GM21717 (cell line): ENCODE measurements around the gene BPIFA1.

Source experiments
- ATAC-seq: cut with Tn5 transposase; IDR thresholded peaks from one replicate; pipeline ENCODE4 v1.9.1; 2021; ENCODE audit warnings: mild to moderate bottlenecking, moderate library complexity; ENCODE audit not compliant: unreplicated experiment

The BPIFA1 gene

DNA sequence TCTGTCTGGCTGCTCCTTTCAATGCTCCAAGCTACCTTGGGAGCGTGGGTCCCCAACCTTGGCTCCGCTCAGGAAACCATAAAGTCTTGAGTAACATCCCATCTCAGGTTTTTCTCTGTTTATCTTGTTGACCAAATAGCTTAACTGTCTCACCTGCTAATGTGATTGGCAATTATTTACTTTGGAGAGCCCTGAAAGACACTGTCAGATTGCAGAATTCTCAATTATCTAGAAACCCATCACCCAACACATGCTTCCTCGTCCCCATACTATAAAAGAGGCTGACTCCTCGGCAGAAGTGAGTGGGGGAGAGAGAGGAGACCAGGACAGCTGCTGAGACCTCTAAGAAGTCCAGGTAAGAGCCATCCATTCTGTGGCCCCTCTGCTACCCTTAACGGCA lies at the start of gene BPIFA1:
TSS of gene BPIFA1 (plus strand) at position 301 of the 400 bp plus-strand sequence. CDS start 1,716 bp downstream, outside the sequence.
- no peak for ATAC-seq

GRCh38 chr20:33187491-33187890 lies 48.3 kb upstream of the BPIFA1 start:
- ATAC-seq = no peak

DNA sequence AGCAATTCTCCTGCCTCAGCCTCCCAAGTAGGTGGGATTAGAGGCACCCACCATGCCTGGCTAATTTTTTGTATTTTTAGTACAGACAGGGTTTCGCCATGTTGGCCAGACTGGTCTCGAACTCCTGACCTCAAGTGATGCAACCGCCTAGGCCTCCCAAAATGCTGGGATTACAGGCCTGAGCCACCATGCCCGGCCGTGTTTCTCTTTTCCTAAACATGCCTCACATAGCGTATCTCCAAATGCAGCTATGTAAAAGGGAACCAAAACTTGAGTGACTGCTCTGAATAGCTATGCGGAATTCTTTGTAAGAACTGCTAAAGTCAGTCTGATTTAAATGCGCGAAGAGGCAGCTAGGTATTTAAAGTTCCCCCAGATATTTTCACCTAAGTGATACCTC lies 47.4 kb upstream of the BPIFA1 start:
- no peak for ATAC-seq

GRCh38 chr20:33191484-33191883 lies 44.3 kb upstream of the BPIFA1 start:
- ATAC-seq = no peak

GRCh38 chr20:33191955-33192354 lies 43.8 kb upstream of the BPIFA1 start:
- ATAC-seq = no peak

DNA sequence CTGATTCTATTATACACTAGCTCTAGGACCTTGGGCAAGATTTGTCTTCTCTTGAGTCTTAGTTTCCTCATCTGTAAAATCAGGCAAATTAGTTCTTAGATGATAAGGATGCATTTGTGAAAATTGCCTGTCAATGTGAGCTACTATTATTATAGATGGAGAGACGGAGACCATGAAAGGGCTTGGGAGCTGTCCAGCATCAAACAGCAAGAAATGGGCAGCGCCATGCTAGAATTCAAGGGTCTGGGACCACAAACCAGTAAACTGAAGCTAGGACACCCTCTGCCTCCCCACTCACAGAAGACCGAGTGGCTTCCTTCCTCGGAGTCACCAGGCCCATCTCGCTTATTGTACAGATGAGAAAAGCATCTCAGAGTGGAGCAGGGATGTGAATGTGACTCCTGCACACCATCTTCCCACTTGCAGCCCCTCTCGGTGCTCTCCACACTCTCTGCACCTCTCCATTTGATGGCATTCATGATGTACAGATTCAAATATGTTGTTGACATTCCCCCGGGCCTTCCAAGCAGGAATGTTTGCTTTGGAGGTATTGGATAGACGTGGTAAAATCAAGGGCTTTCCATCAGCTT lies 42.8 kb upstream of the BPIFA1 start:
- no peak for ATAC-seq

DNA sequence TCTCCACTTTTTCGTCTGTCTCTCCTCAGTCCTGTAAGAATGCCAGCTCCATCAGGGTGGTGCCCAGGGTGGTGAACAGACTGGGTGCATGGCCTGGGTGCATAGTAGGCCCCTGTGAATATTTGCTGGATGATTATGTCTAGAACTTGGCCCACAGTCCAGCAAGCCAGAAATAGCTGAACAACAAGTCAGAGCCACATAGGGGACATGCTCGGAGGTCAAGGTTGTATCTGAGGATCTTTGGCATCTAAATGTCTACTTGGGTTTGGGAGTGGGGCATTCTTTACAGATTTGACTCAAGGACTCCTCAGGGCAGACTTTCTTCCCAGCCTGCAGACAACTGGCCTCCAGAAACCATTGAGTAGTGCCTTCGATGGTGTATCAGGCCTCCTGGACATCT lies 36.8 kb upstream of the BPIFA1 start:
- ATAC-seq = no peak

GRCh38 chr20:33202451-33202850 lies 33.3 kb upstream of the BPIFA1 start:
- ATAC-seq = no peak

- ATAC-seq = no peak
Observed at GRCh38 chr20:33203444-33203843, 32.4 kb upstream of the BPIFA1 start.

DNA sequence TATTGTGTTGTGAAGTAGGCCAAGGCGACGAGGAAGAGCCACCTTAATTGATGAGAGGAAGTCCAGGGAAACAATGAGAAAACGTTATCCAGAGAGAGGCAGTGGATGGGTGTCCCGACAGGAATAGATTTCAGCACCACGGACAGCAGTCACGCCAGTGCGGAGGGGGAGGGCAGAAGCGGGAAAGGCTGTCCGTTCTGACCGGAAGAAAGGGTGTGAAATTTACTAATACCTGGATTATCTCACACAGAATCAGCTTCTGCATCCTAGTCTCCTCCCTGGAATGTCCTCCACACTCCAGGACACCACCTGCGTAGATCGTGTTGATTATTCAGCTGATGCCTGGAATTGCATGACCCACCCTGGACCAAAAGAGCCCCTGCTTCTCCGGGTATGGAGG lies 26.0 kb upstream of the BPIFA1 start:
- no peak for ATAC-seq

DNA sequence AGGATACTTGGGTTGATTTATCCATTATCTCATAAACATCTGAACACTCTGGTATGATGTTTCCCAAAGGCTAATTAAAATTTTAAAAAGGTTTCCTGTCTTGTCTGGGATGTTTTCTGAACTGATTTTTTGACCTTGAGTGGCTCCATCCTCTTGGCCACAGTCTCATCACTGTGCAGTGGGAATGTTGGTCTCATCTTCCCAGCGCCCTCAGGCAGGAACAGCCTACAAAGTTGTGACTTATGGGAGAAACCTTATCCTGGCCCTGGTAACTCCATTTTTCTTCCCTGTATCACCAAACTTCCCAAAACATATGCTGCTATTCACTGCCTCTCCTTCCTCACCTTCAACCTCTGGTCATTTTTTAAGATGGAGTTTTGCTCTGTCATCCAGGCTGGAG lies 25.4 kb upstream of the BPIFA1 start:
- ATAC-seq = no peak

- ATAC-seq = no peak
Observed at GRCh38 chr20:33211817-33212424, 23.9 kb upstream of the BPIFA1 start.

- no peak for ATAC-seq
Observed at GRCh38 chr20:33217052-33217451, 18.7 kb upstream of the BPIFA1 start, which contains the start of gene BPIFA3. TSS of gene BPIFA3 (plus strand) at chr20:33217352. CDS start at chr20:33217537, 185 bp downstream.

DNA sequence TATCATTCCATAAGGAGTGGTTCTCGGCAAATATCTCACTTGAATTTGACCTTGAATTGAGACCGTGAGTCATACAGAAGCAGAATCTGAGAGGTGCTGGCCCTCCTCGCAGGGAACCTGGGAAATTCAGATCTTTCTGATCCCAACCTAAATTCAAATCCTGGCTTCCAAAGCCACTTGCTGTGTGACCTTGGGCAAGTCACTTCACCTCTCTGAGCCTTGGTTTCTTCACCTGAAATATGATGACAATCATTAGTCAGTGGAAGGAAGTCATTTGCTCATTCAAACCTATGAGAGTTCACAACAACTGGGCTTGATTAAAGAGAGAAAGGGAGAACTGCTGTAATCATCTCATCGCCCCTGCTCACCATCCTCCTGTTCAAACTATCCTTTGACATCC lies 11.4 kb upstream of the BPIFA1 start:
- ATAC-seq = no peak

GRCh38 chr20:33229843-33230242 lies 6.0 kb upstream of the BPIFA1 start:
- ATAC-seq = no peak

DNA sequence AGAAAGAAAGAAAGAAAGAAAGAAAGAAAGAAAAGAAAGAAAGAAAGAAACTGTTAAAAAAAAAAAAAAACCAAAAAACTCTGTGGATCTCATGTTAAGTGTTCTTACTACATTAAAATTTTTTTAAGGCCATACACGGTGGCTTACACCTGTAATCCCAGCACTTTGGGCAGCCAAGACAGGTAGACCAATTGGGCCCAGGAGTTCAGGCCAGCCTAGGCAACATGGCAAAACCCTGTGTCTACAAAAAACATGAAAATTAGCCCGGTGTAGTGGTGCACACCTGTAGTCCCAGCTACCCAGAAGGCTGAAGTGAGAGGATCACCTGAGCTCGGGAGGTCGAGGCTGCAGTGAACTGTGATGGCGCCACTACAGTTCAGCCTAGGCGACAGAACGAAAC lies 4.6 kb upstream of the BPIFA1 start:
- ATAC-seq = no peak

DNA sequence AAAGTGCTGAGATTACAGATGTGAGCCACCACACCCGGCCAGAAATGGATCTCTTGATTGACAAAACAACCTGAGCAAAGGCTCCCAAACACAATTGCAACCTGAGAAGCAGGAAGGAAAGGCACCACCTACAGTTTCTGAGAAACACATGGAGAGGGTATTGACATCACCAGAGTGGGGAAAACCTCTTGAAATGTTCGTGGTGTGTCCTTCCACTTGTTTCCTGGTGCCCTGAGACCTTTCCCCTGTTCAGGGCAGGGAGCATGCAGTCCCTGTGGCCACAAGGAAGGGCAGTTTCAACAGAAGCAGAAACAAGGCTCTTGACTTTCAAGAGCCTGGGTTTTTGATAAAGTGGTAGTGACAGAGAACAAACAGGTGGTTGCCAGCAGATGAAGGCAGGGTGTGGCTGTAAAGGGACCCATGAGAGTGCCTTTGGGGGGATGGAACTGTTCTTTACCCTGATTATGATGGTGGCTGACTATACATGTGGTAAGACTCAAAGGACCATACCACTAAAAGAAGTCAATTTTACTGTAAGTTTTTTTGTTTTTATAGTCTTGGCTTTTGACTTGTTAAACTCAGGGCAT lies 3.2 kb upstream of the BPIFA1 start:
- no peak for ATAC-seq

GRCh38 chr20:33233129-33233774 lies 2.5 kb upstream of the BPIFA1 start:
- no peak for ATAC-seq

DNA sequence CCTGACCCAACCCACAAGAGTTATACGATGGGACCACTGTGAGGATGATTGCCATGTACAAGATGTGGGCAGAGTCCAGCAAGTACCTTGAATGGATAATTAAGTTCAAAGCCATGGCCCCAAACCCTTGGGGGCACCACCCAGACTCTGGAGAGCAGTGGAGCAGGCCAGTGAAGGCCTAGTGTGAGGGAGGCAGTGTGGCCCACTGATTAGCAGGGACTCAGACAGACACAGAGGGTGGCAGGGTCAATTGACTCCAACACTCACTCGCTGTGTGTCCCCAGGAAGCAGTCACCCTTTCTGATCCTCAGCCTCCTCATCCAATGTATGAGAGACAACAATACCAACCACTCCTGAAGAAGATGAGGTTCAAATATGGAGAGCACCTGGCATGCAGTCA lies 1.7 kb upstream of the BPIFA1 start:
- no peak for ATAC-seq

DNA sequence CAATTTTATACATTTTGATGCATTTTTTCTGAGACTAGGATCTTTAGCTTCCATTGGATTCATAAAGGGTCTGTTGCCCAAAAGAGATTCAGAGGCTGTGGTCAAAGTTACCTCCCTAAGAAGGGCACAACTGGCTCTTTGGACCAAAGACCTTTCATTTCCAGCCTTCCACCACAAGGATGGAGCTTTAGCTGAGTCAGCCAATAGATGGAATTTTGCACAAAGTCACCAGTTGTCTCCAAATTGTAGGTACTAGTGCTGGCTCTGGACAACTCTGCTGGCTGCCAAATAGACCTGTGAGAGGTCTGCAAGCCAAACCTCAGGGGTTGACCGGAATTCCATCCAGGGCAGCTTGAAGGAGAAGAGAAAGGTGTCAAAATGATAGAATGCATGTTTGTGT lies 555 bp downstream of the BPIFA1 start:
- no peak for ATAC-seq

DNA sequence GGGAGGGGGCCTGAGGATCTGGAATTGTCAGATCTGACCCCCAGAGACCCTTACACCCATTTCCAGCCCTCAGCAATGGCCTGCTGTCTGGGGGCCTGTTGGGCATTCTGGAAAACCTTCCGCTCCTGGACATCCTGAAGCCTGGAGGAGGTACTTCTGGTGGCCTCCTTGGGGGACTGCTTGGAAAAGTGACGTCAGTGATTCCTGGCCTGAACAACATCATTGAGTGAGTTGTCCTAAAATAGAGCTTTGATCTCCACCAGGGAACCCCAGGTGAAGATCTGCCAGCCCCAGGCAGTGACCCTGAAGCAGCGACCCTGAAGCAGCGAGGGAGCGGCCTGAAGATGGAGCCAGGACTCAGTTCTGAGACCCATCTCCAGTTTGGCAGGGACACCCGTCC lies 2.2 kb downstream of the BPIFA1 start:
- no peak for ATAC-seq

DNA sequence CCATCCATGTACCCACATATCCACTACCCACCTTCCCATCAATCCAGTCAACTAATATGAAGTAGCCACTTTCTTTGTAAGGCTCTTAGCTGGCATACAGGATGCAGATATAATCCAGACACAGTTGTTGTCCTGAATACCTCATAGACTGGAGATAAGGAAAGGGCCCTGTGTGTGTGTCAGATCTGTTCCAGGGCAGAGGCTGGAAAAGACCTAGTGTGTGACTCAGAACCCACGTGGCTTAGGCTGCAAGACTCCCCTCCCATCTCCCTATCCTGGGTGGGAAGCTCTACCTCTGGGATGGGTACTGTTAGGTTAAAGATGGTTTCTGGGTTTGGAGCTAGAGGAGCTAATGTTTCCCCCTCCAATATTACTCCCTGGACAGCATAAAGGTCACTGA lies 3.6 kb downstream of the BPIFA1 start:
- no peak for ATAC-seq
